ENCODE data around the gene RTL1. TPM values are rescaled to one million over a fixed set of nuclear protein-coding genes. Genes with fewer than 3 reads are reported as not detected.

Gene RTL1
- total and polyA plus RNA-seq, 8 donors, result 0.06 to 0.20 (median 0.10) TPM; not detected in 2

DNA sequence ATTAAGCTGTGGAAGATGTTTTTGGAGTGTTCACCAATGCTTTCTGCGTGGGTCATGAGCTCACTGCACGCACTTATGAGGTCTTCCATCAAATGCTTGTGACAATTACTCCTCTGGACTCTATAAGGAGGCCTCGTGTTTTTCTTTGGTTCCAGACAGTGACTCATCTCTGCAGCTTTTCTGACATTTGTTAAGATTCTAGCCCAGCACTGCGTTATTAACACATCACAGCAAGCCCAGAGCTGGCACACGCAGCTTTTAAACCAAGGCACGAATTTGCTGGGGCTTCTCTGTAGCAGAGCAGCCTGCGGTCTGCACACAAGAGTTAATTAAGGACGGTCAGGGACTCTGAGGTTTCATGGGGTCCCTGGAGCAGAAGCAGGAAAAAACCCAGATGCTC, 60.7 kb downstream of the RTL1 start:
- ATAC-seq, result no peak
- no peaks in the 10 kb centered on the region for H3K9me3 ChIP-seq
- H3K27ac ChIP-seq, result peak overlapping the region in 1 of 2 donors; percentile 72
- intact Hi-C loops (cut with DNase I), result loop anchor here in 1 of 2 donors (10.0 kb wide), 1 partner anchor 782 kb away; no protein-coding TSS in a partner anchor
- H3K27me3 ChIP-seq, result no peaks in the 10 kb centered on the region
- peaks cover 0 to 11% of the 10 kb centered on the region in 2 donors for H3K4me1 ChIP-seq
- H3K4me3 ChIP-seq, result no peak overlapping the region
- no peaks in the 10 kb centered on the region for H3K36me3 ChIP-seq
- DNase-seq, result no peak
- TF ChIP-seq, protein P1, sequence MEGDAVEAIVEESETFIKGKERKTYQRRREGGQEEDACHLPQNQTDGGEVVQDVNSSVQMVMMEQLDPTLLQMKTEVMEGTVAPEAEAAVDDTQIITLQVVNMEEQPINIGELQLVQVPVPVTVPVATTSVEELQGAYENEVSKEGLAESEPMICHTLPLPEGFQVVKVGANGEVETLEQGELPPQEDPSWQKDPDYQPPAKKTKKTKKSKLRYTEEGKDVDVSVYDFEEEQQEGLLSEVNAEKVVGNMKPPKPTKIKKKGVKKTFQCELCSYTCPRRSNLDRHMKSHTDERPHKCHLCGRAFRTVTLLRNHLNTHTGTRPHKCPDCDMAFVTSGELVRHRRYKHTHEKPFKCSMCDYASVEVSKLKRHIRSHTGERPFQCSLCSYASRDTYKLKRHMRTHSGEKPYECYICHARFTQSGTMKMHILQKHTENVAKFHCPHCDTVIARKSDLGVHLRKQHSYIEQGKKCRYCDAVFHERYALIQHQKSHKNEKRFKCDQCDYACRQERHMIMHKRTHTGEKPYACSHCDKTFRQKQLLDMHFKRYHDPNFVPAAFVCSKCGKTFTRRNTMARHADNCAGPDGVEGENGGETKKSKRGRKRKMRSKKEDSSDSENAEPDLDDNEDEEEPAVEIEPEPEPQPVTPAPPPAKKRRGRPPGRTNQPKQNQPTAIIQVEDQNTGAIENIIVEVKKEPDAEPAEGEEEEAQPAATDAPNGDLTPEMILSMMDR (IDR thresholded peaks at IDR 0.05), result no peak

DNA sequence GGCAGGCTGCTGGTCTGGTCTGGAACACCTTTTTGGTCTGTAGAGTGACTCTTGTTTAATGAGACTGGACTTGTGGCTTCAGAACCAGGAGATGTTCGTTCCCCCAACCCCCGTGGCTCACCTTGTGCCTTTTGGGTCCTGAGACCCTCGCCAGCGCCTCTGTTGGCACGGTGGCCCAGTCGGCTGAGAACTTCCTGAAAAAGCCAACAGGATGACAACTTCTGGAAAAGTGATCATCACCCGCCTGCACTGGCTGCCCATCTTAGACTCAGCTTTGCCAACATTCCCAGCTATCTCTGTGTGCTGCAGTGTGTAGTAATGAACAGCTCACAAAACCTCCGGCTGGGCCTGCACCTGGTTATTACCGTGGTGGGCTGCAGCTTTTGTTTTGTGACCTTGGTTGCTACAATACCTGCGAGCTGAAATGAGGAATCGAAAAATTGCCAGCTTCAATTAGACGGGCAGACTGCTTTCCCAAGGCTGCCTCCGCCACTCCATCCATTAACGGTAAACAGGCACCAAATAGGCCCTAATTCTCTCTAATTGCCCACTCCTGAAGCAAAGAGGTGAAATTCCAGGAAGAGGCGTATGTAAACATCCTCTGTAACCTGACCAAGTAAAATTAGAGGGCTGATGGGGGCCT, 61.6 kb downstream of the RTL1 start:
- no peaks in the 10 kb centered on the region for H3K9me3 ChIP-seq
- TF ChIP-seq, protein P1 (IDR thresholded peaks at IDR 0.05), result no peak
- DNase-seq (no peak), ATAC-seq (no peak)
- H3K27ac ChIP-seq, result peak overlapping the region in 1 of 2 donors; percentile 72
- H3K27me3 ChIP-seq, result no peaks in the 10 kb centered on the region
- no peak overlapping the region for H3K4me3 ChIP-seq
- peaks cover 0 to 11% of the 10 kb centered on the region in 2 donors for H3K4me1 ChIP-seq
- intact Hi-C loops (cut with DNase I), result loop anchor here in 1 of 2 donors (10.0 kb wide), 1 partner anchor 783 kb away; no protein-coding TSS in a partner anchor
- no peaks in the 10 kb centered on the region for H3K36me3 ChIP-seq

DNA sequence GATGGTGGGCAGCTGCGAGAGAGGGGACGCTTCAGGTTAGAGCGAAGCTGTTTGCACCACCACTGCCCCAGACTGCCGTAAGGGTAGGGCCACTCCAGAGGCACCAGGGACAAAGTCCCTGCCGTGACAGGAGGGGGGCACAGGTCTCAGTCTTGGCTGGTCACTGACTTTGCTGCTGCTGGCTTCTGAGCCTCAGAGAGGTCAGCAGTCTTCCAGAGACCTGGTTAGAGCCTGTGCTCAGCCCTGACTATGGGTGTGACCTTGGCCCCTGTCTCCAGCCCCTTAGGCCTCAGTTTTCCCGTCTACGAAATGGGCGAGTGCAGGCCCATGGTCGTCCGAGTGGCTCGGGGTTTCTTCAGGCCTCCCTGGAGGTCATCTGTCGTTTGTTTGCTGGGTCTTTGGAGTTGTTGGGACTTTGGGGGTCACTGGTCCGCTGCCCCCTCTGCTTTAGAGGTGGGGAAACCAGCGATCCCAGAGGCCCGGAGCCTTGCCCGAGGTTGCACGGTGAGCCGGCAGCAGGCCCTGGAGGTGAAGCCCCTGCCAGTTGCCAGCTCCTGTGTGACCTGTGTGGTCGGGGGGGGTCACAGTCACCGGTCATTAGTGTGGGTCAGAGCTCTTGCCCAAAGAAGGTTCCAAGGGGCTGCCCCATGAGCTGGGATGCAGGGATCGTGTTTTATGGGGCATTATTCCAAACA, 62.3 kb downstream of the RTL1 start:
- Histone ChIP-seq H3K27ac (no peak overlapping the region), H3K36me3 (no peaks in the 10 kb centered on the region), H3K9me3 (no peaks in the 10 kb centered on the region), H3K4me1 (peaks cover 0 to 11% of the 10 kb centered on the region in 2 donors), H3K27me3 (peaks cover 0 to 6% of the 10 kb centered on the region in 2 donors), H3K4me3 (no peak overlapping the region)
- DNase-seq (no peak), ATAC-seq (no peak)
- intact Hi-C loops (cut with DNase I), result loop anchor here in 1 of 2 donors (10.0 kb wide), 1 partner anchor 784 kb away; no protein-coding TSS in a partner anchor
- TF ChIP-seq, protein P1 (IDR thresholded peaks at IDR 0.05), result no peak

DNA sequence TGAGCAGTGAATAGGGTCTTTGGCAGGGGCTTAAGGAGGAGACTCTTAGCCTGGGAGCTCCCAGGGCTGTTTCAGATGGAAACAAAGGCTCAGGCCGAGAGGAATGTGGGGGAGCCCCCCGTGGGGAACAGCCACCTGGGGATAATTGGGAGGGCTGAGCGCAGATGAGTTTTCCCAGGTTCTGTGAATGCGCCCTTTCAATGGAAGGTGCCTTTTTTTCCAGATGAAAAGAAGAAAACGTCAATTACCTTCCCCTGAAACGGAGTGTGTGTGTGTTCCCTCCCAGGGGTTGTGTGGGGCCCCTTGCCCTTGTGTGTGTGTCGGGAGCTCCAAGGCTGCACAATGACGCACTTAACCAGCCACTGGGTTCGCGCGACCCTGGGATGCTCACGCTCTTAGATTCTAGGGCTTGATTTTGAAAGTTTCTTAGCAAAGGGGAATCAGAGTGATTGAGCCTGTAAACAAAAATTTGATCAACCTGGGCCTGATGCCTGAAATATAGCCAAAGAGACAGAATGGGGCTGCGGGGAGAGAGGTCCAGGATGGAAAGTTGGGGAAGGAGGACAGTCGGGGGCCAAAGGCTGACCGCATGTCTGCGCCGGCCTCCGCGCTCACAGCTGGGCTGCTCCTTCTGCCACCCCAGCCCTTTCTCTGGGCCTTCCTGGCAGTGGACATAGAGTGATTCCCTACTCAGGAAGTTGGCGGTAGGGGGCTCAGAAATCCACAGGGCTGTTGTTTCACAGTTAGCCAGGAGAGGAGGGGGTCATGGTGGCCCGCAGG, 63.0 kb downstream of the RTL1 start:
- intact Hi-C loops (cut with DNase I), result loop anchor here in 1 of 2 donors (10.0 kb wide), 1 partner anchor 784 kb away; no protein-coding TSS in a partner anchor
- no peaks in the 10 kb centered on the region for H3K36me3 ChIP-seq
- no peak for ATAC-seq

More for the DNA sequence above, 63.0 kb downstream of the RTL1 start:
- DNase-seq, result no peak
- no peaks in the 10 kb centered on the region for H3K9me3 ChIP-seq
- TF ChIP-seq, protein P1 (IDR thresholded peaks at IDR 0.05), result no peak
- H3K27ac ChIP-seq, result no peak overlapping the region
- peaks cover 0 to 14% of the 10 kb centered on the region in 2 donors for H3K27me3 ChIP-seq
- peaks cover 0 to 11% of the 10 kb centered on the region in 2 donors for H3K4me1 ChIP-seq
- no peak overlapping the region for H3K4me3 ChIP-seq
